ENCODE data around the gene PCDHGA5. TPM values are rescaled to one million over a fixed set of nuclear protein-coding genes. Genes with fewer than 3 reads are reported as not detected.
"Not testable (repeated sequence)": the region's sequence is repeated elsewhere in the genome, so short reads cannot be mapped to it uniquely, and the experiment has no call there.

PCDHGA5 gene
- total RNA-seq, 5 donors from 2014 or later (not counting 1 experiment from before 2014, with no cell fraction given) = 0.06 to 0.43 (median 0.41) TPM; not detected in 2

DNA sequence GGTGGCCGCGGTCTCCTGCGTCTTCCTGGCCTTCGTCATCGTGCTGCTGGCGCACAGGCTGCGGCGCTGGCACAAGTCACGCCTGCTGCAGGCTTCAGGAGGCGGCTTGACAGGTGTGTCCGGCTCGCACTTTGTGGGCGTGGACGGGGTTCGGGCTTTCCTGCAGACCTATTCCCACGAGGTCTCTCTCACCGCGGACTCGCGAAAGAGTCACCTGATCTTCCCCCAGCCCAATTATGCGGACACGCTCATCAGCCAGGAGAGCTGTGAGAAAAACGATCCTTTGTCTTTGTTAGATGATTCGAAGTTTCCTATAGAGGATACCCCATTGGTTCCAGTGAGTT, 51.3 kb downstream of the PCDHGA5 start:
- H3K4me3 ChIP-seq (ENCODE audit: control insufficient read depth in 1 of 2, extremely low read depth in 1 of 2, low read length in 1 of 2); H3K9me3 ChIP-seq; DNase-seq; ATAC-seq (replicated peaks in 1 of 4); H3K27ac ChIP-seq (ENCODE audit: low read length); H3K27ac Mint-ChIP-seq; POLR2A ChIA-PET; H3K36me3 ChIP-seq (ENCODE audit: control insufficient read depth in 2 of 2, extremely low read depth in 1 of 2, insufficient read depth in 1 of 2, low read length in 1 of 2): not testable (repeated sequence)
- H3K27me3 Mint-ChIP-seq = peaks cover 55 to 76% of the 10 kb centered on the region in 2 donors
- H3K36me3 Mint-ChIP-seq = peaks cover 18% of the 10 kb centered on the region
- peak overlapping the region in 1 of 3 donors; percentile 52 for H3K4me3 Mint-ChIP-seq
- Histone ChIP-seq H3K4me1 (ENCODE audit: control insufficient read depth in 1 of 2, extremely low read depth in 1 of 2, insufficient read depth in 2 of 2, low read length in 2 of 2) (peaks cover 0 to 18% of the 10 kb centered on the region in 2 experiments), H3K27me3 (replicated peaks in 1 of 2; ENCODE audit: control insufficient read depth in 2 of 2, extremely low read depth in 1 of 2, insufficient read depth in 2 of 2, low read length in 1 of 2) (peaks cover 26 to 62% of the 10 kb centered on the region in 2 experiments)
- peaks cover 13 to 23% (median 21%) of the 10 kb centered on the region in 3 donors for H3K9me3 Mint-ChIP-seq
- CTCF ChIA-PET = interaction anchor here in 1 of 2 donors (0.6 kb wide), 1 partner anchor 12 kb away, joined by 3 read pairs; no protein-coding TSS in a partner anchor
- WGBS (ENCODE audit: insufficient coverage) = 12% methylated on average over 15 of the region's 24 CpGs
- H3K4me1 Mint-ChIP-seq = peaks cover 20 to 36% (median 23%) of the 10 kb centered on the region in 3 donors

Other genes starting within 250 kb of the PCDHGA5 start
- gene PCDHB4, start 242.3 kb upstream of the PCDHGA5 start, total RNA-seq = not detected
- under 1 TPM in 3 of 5 donors, not detected in 2; 0.09 to 0.32 (median 0.30) TPM for gene PCDHB5, start 229.0 kb upstream of the PCDHGA5 start, total RNA-seq
- not detected for gene PCDHB6, start 214.1 kb upstream of the PCDHGA5 start, total RNA-seq
- gene PCDHB7, start 191.5 kb upstream of the PCDHGA5 start, total RNA-seq = not detected
- not detected for gene PCDHB8, start 186.4 kb upstream of the PCDHGA5 start, total RNA-seq
- gene PCDHB16, start 181.8 kb upstream of the PCDHGA5 start, total RNA-seq = not detected
- gene PCDHB9, start 177.0 kb upstream of the PCDHGA5 start, total RNA-seq = under 1 TPM in 3 of 5 donors, not detected in 2; 0.09 to 0.26 (median 0.23) TPM
- not detected for gene PCDHB10, start 171.8 kb upstream of the PCDHGA5 start, total RNA-seq
- not detected for gene PCDHB11, start 164.5 kb upstream of the PCDHGA5 start, total RNA-seq
- gene PCDHB12, start 155.4 kb upstream of the PCDHGA5 start, total RNA-seq = not detected
- under 1 TPM in 1 of 5 donors, not detected in 4; 0.06 TPM for gene PCDHB13, start 150.2 kb upstream of the PCDHGA5 start, total RNA-seq
- under 1 TPM in 1 of 5 donors, not detected in 4; 0.12 TPM for gene PCDHB14, start 140.8 kb upstream of the PCDHGA5 start, total RNA-seq
- gene PCDHB15, start 118.8 kb upstream of the PCDHGA5 start, total RNA-seq = under 1 TPM in 2 of 5 donors, not detected in 3; 0.12 to 0.16 TPM
- 1 to 10 TPM in 2 of 5 donors, under 1 TPM in 2, not detected in 1; 0.49 to 2.0 (median 0.97) TPM for gene SLC25A2, start 60.1 kb upstream of the PCDHGA5 start, total RNA-seq
- 100 to 1,000 TPM in 3 of 5 donors, 10 to 100 TPM in 2; 83.7 to 103 (median 101) TPM for gene TAF7, start 43.4 kb upstream of the PCDHGA5 start, total RNA-seq
- under 1 TPM in 4 of 5 donors, not detected in 1; 0.16 to 0.38 (median 0.31) TPM for gene PCDHGA1, start 33.6 kb upstream of the PCDHGA5 start, total RNA-seq
- gene PCDHGA2, start 25.4 kb upstream of the PCDHGA5 start, total RNA-seq = under 1 TPM in 2 of 5 donors, not detected in 3; 0.13 to 0.15 TPM
- under 1 TPM in 2 of 5 donors, not detected in 3; 0.09 to 0.20 TPM for gene PCDHGA3, start 20.3 kb upstream of the PCDHGA5 start, total RNA-seq
- gene PCDHGB1, start 14.1 kb upstream of the PCDHGA5 start, total RNA-seq = under 1 TPM in 2 of 5 donors, not detected in 3; 0.13 to 0.19 TPM
- gene PCDHGA4, start 9.1 kb upstream of the PCDHGA5 start, total RNA-seq = under 1 TPM in 4 of 5 donors, not detected in 1; 0.18 to 0.37 (median 0.28) TPM
- under 1 TPM; 0.16 to 0.62 (median 0.47) TPM for gene PCDHGB2, start 4.2 kb upstream of the PCDHGA5 start, total RNA-seq
- under 1 TPM; 0.20 to 0.85 (median 0.41) TPM for gene PCDHGB3, start 6.1 kb downstream of the PCDHGA5 start, total RNA-seq
- gene PCDHGA6, start 9.7 kb downstream of the PCDHGA5 start, total RNA-seq = under 1 TPM; 0.19 to 0.64 (median 0.28) TPM
- gene PCDHGA7, start 18.6 kb downstream of the PCDHGA5 start, total RNA-seq = under 1 TPM; 0.16 to 0.53 (median 0.21) TPM
- under 1 TPM; 0.09 to 0.29 (median 0.19) TPM for gene PCDHGB4, start 23.5 kb downstream of the PCDHGA5 start, total RNA-seq
- gene PCDHGA8, start 28.5 kb downstream of the PCDHGA5 start, total RNA-seq = under 1 TPM in 3 of 5 donors, not detected in 2; 0.05 to 0.13 (median 0.09) TPM
- gene PCDHGB5, start 33.8 kb downstream of the PCDHGA5 start, total RNA-seq = under 1 TPM; 0.26 to 0.96 (median 0.39) TPM
- under 1 TPM in 4 of 5 donors, not detected in 1; 0.14 to 0.26 (median 0.19) TPM for gene PCDHGA9, start 38.6 kb downstream of the PCDHGA5 start, total RNA-seq
- gene PCDHGB6, start 43.9 kb downstream of the PCDHGA5 start, total RNA-seq = under 1 TPM in 4 of 5 donors, not detected in 1; 0.19 to 0.59 (median 0.37) TPM
- gene PCDHGA10, start 48.8 kb downstream of the PCDHGA5 start, total RNA-seq = under 1 TPM; 0.10 to 0.53 (median 0.32) TPM
- under 1 TPM; 0.16 to 0.33 (median 0.22) TPM for gene PCDHGB7, start 53.5 kb downstream of the PCDHGA5 start, total RNA-seq
- gene PCDHGA11, start 56.9 kb downstream of the PCDHGA5 start, total RNA-seq = under 1 TPM in 4 of 5 donors, not detected in 1; 0.06 to 0.44 (median 0.11) TPM
- under 1 TPM in 4 of 5 donors, not detected in 1; 0.09 to 0.53 (median 0.22) TPM for gene PCDHGA12, start 66.3 kb downstream of the PCDHGA5 start, total RNA-seq
- gene PCDHGC3, start 111.8 kb downstream of the PCDHGA5 start, total RNA-seq = under 1 TPM in 4 of 5 donors, not detected in 1; 0.12 to 0.30 (median 0.24) TPM
- under 1 TPM in 2 of 5 donors, not detected in 3; 0.18 to 0.51 TPM for gene PCDHGC4, start 120.9 kb downstream of the PCDHGA5 start, total RNA-seq
- not detected for gene PCDHGC5, start 124.9 kb downstream of the PCDHGA5 start, total RNA-seq